Measurements from ENCODE around the gene PBX2. TPM values are rescaled to one million over a fixed set of nuclear protein-coding genes. Genes with fewer than 3 reads are reported as not detected.

PBX2 gene
- total RNA-seq, 1 experiment from 2014 or later = 130 TPM

- Mint-ChIP-seq H3K4me1 (peaks cover 57% of the 10 kb centered on the region), H3K36me3 (no peaks in the 10 kb centered on the region; the same call in 1 of the 2 replicates), H3K27me3 (ENCODE audit: low read depth) (peaks cover 65% of the 10 kb centered on the region), H3K27ac (no peak overlapping the region), H3K9me3 (no peaks in the 10 kb centered on the region), H3K4me3 (peak overlapping the region; percentile 95)
- CTCF ChIA-PET = interaction anchor here (0.5 to 3.3 kb wide), 16 partner anchors 9 to 252 kb away, joined by 3 to 38 read pairs (median 6); partner anchors contain the start of genes ATF6B, EGFL8 and FKBPL
- POLR2A ChIA-PET = interaction anchor here (0.8 to 1.6 kb wide), 2 partner anchors 20 to 184 kb away, joined by 3 to 4 read pairs; partner anchors contain the start of gene FKBPL
- DNase-seq (ENCODE audit: low spot score) (peak; percentile 68), ATAC-seq (peak; percentile 8)
- no peak for TF ChIP-seq ZNF219 (CRISPR knock-in tag; IDR thresholded peaks at IDR 0.05; ENCODE audit: borderline replicate concordance)
- TF ChIP-seq, protein P1, sequence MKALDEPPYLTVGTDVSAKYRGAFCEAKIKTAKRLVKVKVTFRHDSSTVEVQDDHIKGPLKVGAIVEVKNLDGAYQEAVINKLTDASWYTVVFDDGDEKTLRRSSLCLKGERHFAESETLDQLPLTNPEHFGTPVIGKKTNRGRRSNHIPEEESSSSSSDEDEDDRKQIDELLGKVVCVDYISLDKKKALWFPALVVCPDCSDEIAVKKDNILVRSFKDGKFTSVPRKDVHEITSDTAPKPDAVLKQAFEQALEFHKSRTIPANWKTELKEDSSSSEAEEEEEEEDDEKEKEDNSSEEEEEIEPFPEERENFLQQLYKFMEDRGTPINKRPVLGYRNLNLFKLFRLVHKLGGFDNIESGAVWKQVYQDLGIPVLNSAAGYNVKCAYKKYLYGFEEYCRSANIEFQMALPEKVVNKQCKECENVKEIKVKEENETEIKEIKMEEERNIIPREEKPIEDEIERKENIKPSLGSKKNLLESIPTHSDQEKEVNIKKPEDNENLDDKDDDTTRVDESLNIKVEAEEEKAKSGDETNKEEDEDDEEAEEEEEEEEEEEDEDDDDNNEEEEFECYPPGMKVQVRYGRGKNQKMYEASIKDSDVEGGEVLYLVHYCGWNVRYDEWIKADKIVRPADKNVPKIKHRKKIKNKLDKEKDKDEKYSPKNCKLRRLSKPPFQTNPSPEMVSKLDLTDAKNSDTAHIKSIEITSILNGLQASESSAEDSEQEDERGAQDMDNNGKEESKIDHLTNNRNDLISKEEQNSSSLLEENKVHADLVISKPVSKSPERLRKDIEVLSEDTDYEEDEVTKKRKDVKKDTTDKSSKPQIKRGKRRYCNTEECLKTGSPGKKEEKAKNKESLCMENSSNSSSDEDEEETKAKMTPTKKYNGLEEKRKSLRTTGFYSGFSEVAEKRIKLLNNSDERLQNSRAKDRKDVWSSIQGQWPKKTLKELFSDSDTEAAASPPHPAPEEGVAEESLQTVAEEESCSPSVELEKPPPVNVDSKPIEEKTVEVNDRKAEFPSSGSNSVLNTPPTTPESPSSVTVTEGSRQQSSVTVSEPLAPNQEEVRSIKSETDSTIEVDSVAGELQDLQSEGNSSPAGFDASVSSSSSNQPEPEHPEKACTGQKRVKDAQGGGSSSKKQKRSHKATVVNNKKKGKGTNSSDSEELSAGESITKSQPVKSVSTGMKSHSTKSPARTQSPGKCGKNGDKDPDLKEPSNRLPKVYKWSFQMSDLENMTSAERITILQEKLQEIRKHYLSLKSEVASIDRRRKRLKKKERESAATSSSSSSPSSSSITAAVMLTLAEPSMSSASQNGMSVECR (CRISPR knock-in tag; IDR thresholded peaks at IDR 0.05; ENCODE audit: borderline replicate concordance) = peak; percentile 51; the same call in 1 of the 2 replicates
- peak; percentile 47; the same call in 1 of the 2 replicates for TF ChIP-seq MAX (CRISPR knock-in tag; IDR thresholded peaks at IDR 0.05)
Observed at GRCh38 chr6:32149932-32150870, 39.8 kb downstream of the PBX2 start.

DNA sequence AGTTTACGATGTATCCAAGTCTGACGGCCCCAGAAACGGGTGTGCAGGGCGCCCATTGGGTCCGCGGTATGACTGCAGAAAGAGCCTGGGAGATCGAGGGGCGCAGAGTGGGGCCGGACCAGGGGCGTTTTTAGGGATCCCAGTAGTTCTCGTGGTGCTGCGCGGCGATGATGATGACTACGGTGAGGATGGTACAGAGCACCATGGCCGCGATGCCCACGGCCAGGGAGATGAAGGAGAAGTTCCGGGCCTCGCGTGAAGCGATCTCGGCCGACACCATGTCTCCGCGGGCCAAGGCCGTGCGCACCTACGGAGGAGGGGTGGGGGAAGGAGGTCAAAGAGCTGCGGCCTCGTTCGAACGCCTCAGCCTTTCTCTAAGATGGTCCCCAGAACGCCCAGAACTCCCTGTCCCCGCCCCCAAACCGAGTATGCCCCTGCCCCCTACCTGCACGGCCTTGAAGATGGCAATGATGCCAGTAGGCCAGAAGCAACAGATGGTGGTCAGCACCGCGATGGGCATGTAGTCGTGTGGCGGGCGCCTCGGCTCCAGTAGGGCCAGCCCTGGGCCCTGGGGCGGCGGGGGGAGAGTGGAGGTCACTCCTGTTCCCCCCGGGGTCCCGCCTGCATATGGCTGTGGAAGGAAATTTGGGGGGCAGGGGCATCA lies 40.8 kb downstream of the PBX2 start:
- ATAC-seq (no peak), DNase-seq (ENCODE audit: low spot score) (peak; percentile 25)
- no peaks in the 10 kb centered on the region for H3K9me3 Mint-ChIP-seq
- TF ChIP-seq, protein P2, sequence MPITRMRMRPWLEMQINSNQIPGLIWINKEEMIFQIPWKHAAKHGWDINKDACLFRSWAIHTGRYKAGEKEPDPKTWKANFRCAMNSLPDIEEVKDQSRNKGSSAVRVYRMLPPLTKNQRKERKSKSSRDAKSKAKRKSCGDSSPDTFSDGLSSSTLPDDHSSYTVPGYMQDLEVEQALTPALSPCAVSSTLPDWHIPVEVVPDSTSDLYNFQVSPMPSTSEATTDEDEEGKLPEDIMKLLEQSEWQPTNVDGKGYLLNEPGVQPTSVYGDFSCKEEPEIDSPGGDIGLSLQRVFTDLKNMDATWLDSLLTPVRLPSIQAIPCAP (CRISPR knock-in tag; IDR thresholded peaks at IDR 0.05) = no peak
- TF ChIP-seq, protein P3, sequence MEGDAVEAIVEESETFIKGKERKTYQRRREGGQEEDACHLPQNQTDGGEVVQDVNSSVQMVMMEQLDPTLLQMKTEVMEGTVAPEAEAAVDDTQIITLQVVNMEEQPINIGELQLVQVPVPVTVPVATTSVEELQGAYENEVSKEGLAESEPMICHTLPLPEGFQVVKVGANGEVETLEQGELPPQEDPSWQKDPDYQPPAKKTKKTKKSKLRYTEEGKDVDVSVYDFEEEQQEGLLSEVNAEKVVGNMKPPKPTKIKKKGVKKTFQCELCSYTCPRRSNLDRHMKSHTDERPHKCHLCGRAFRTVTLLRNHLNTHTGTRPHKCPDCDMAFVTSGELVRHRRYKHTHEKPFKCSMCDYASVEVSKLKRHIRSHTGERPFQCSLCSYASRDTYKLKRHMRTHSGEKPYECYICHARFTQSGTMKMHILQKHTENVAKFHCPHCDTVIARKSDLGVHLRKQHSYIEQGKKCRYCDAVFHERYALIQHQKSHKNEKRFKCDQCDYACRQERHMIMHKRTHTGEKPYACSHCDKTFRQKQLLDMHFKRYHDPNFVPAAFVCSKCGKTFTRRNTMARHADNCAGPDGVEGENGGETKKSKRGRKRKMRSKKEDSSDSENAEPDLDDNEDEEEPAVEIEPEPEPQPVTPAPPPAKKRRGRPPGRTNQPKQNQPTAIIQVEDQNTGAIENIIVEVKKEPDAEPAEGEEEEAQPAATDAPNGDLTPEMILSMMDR (IDR thresholded peaks at IDR 0.05) = peak; percentile 30; the same call in 1 of the 2 replicates
- TF ChIP-seq, protein P4, sequence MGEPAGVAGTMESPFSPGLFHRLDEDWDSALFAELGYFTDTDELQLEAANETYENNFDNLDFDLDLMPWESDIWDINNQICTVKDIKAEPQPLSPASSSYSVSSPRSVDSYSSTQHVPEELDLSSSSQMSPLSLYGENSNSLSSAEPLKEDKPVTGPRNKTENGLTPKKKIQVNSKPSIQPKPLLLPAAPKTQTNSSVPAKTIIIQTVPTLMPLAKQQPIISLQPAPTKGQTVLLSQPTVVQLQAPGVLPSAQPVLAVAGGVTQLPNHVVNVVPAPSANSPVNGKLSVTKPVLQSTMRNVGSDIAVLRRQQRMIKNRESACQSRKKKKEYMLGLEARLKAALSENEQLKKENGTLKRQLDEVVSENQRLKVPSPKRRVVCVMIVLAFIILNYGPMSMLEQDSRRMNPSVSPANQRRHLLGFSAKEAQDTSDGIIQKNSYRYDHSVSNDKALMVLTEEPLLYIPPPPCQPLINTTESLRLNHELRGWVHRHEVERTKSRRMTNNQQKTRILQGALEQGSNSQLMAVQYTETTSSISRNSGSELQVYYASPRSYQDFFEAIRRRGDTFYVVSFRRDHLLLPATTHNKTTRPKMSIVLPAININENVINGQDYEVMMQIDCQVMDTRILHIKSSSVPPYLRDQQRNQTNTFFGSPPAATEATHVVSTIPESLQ (CRISPR knock-in tag; IDR thresholded peaks at IDR 0.05) = no peak
- no peak for TF ChIP-seq MXD4 (CRISPR knock-in tag; IDR thresholded peaks at IDR 0.05; ENCODE audit: borderline replicate concordance)
- TF ChIP-seq ZNF425 (CRISPR knock-in tag; conservative IDR thresholded peaks at IDR 0.05) = no peak
- no peaks in the 10 kb centered on the region for H3K36me3 Mint-ChIP-seq
- ChIA-PET CTCF (interaction anchor here (0.5 to 2.9 kb wide), 18 partner anchors 8 to 1012 kb away, joined by 3 to 38 read pairs (median 6); partner anchors contain the start of genes ATF6B, EGFL8, FKBPL and TAP2), POLR2A (interaction anchor here (0.8 to 1.6 kb wide), 3 partner anchors 10 to 28 kb away, joined by 3 to 4 read pairs (median 3); partner anchors contain the start of gene FKBPL)
- H3K27me3 Mint-ChIP-seq (ENCODE audit: low read depth) = peaks cover 65% of the 10 kb centered on the region
- peak overlapping the region; percentile 95 for H3K4me3 Mint-ChIP-seq
- no peak overlapping the region for H3K27ac Mint-ChIP-seq
- H3K4me1 Mint-ChIP-seq = peaks cover 51% of the 10 kb centered on the region
